ENCODE results near the gene EIF5. TPM values are rescaled to one million over a fixed set of nuclear protein-coding genes. Genes with fewer than 3 reads are reported as not detected.
A peak's percentile ranks its signal among the peaks of the same experiment; 100 is the strongest.

EIF5 gene
- total RNA-seq, 1 donor from 2014 or later = 266 TPM

DNA sequence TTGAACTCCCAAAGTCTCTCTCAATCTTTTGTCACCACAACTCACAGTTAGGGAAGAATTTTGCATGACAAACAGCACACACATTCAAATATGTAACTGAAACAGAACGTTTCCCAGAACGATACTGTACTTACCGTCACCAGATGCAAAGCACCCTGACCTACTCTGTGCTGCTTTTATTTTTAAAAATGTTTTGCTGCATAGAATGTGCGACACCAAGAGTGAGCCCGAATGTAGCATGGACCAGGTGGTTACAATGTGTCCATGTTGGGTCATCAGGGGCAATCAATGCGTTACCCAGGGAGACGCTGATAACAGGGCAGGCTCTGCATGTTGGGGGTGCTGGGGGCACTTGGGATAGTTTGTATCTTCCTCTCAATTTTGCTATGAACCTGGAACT lies 14.6 kb upstream of the EIF5 start:
- H3K27ac ChIP-seq = no peak overlapping the region
- no peaks in the 10 kb centered on the region for H3K9me3 ChIP-seq
- H3K4me1 ChIP-seq = peaks cover 19% of the 10 kb centered on the region
- no peak for ATAC-seq
- intact Hi-C loops (cut with DNase I) = no loop called here
- H3K27me3 ChIP-seq (ENCODE audit: low read depth) = no peaks in the 10 kb centered on the region
- no peak for DNase-seq
- TF ChIP-seq, protein P1, sequence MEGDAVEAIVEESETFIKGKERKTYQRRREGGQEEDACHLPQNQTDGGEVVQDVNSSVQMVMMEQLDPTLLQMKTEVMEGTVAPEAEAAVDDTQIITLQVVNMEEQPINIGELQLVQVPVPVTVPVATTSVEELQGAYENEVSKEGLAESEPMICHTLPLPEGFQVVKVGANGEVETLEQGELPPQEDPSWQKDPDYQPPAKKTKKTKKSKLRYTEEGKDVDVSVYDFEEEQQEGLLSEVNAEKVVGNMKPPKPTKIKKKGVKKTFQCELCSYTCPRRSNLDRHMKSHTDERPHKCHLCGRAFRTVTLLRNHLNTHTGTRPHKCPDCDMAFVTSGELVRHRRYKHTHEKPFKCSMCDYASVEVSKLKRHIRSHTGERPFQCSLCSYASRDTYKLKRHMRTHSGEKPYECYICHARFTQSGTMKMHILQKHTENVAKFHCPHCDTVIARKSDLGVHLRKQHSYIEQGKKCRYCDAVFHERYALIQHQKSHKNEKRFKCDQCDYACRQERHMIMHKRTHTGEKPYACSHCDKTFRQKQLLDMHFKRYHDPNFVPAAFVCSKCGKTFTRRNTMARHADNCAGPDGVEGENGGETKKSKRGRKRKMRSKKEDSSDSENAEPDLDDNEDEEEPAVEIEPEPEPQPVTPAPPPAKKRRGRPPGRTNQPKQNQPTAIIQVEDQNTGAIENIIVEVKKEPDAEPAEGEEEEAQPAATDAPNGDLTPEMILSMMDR (IDR thresholded peaks at IDR 0.05) = no peak
- no peak overlapping the region for H3K4me3 ChIP-seq
- H3K36me3 ChIP-seq = no peaks in the 10 kb centered on the region

GRCh38 chr14:103326078-103326477 lies 8.0 kb upstream of the EIF5 start:
- no peaks in the 10 kb centered on the region for H3K36me3 ChIP-seq
- no peaks in the 10 kb centered on the region for H3K9me3 ChIP-seq
- intact Hi-C loops (cut with DNase I) = no loop called here
- no peaks in the 10 kb centered on the region for H3K27me3 ChIP-seq (ENCODE audit: low read depth)
- DNase-seq (no peak), ATAC-seq (no peak)
- no peak overlapping the region for H3K27ac ChIP-seq
- TF ChIP-seq, protein P1 (IDR thresholded peaks at IDR 0.05) = no peak
- H3K4me1 ChIP-seq = no peaks in the 10 kb centered on the region
- no peak overlapping the region for H3K4me3 ChIP-seq

DNA sequence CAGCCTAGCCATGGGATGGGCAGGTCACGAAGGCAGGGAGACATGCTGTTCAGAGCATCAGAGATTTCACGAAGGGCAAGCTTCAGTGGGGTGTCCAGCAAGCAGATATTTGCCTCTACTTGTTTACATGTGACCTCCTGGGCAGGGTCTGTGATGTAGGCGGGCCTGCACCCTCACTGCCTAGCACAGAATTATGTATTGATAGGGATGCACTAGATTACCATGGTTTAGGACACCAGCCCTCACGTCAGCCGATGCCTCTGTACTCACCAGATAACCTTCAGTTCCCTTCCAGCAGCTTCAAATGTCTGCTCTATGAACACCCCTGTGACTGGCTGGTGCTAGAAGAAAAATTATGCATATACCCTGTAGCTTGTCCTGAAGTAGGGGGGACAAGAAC lies 5.1 kb upstream of the EIF5 start:
- TF ChIP-seq, protein P1 (IDR thresholded peaks at IDR 0.05) = no peak
- ATAC-seq (no peak), DNase-seq (no peak)
- peaks cover 16% of the 10 kb centered on the region for H3K4me1 ChIP-seq
- no peak overlapping the region for H3K4me3 ChIP-seq
- no peaks in the 10 kb centered on the region for H3K36me3 ChIP-seq
- intact Hi-C loops (cut with DNase I) = no loop called here
- H3K9me3 ChIP-seq = no peaks in the 10 kb centered on the region
- H3K27ac ChIP-seq = no peak overlapping the region
- no peaks in the 10 kb centered on the region for H3K27me3 ChIP-seq (ENCODE audit: low read depth)

DNA sequence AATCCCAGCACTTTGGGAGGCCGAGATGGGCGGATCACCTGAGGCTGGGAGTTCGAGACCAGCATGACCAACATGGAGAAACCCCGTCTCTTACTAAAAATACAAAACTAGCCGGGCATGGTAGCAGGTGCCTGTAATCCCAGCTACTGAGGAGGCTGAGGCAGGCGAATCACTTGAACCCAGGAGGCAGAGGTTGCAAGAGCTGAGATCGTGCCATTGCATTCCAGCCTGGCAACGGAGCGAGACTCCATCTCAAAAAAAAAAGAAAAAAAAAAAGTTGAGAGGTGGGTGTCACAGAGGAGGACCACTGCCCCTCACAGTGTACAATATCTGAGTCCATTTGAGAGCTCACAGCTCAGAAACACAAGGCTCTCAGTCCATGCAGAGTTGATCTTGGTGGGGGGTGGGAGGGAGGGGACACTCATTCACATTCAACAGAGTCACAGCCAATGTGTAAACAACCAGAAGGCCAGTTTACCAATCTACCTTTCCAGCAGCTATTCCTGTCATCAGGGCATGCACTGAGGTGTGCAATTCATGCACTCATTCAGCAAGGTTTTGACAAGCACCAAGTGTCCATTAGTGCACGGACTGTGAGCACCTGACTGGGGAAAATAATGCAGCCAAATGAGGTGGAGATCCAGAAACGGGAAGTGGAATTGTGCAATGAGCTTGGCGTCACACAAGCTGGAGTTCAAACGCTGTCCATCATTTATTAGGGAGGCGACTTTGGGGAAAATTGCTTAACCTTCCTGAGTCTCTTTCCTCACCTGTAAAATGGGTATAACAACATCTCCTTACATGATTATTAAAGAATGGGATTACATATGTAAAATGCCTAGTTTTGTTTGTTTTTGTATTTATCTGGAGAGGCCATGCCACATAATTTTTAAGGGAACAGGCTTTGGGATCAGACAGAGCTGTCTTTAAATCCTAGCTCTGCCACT lies 4.4 kb upstream of the EIF5 start:
- no peaks in the 10 kb centered on the region for H3K9me3 ChIP-seq
- no peak overlapping the region for H3K27ac ChIP-seq
- no peaks in the 10 kb centered on the region for H3K36me3 ChIP-seq
- peaks cover 16% of the 10 kb centered on the region for H3K4me1 ChIP-seq
- peak; percentile 63 for DNase-seq
- no peak for ATAC-seq
- H3K4me3 ChIP-seq = no peak overlapping the region
- TF ChIP-seq, protein P1 (IDR thresholded peaks at IDR 0.05) = no peak
- no peaks in the 10 kb centered on the region for H3K27me3 ChIP-seq (ENCODE audit: low read depth)
- intact Hi-C loops (cut with DNase I) = no loop called here

DNA sequence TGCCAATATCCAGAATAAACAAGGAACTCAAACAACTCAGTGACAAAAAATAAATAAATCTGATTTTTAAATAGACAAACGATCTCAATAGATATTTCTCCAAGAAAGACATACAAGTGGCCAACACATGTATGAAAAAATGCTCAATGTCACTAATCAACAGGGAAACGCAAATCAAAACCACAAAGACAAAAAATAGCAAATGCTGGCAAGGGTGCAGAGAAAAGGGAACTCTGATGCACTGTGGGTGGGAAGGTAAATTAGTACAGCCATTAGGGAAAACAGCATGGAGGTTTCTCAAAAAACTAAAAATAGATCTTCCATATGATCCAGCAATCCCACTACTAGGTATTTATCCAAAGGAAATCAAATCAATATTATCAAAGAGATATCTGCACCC lies 3.5 kb upstream of the EIF5 start:
- H3K4me1 ChIP-seq = peaks cover 20% of the 10 kb centered on the region
- no peaks in the 10 kb centered on the region for H3K9me3 ChIP-seq
- H3K27ac ChIP-seq = no peak overlapping the region
- ATAC-seq (no peak), DNase-seq (no peak)
- intact Hi-C loops (cut with DNase I) = no loop called here
- no peak overlapping the region for H3K4me3 ChIP-seq
- TF ChIP-seq, protein P1 (IDR thresholded peaks at IDR 0.05) = no peak
- H3K36me3 ChIP-seq = peaks cover 4% of the 10 kb centered on the region
- no peaks in the 10 kb centered on the region for H3K27me3 ChIP-seq (ENCODE audit: low read depth)
